ENCODE data around the gene MYO7A. TPM values are rescaled to one million over a fixed set of nuclear protein-coding genes. Genes with fewer than 3 reads are reported as not detected.
A peak's percentile ranks its signal among the peaks of the same experiment; 100 is the strongest.

MYO7A gene
- total RNA-seq, 1 donor from 2014 or later = 0.82 TPM

GRCh38 chr11:77110836-77111235, 17.2 kb upstream of the MYO7A start:
- FAIRE-seq = no peak
- DNase-seq (ENCODE audit: low spot score in 2 of 2) = no peak

GRCh38 chr11:77111277-77111676, 16.8 kb upstream of the MYO7A start:
- DNase-seq (ENCODE audit: low spot score in 2 of 2) (no peak), FAIRE-seq (no peak)

GRCh38 chr11:77111946-77112345, 16.1 kb upstream of the MYO7A start:
- no peak for FAIRE-seq

GRCh38 chr11:77112641-77113381, 15.2 kb upstream of the MYO7A start:
- no peak for DNase-seq (ENCODE audit: low spot score in 2 of 2)
- no peak for FAIRE-seq

More at GRCh38 chr11:77111946-77112345, 16.1 kb upstream of the MYO7A start:
- no peak for DNase-seq (ENCODE audit: low spot score in 2 of 2)

GRCh38 chr11:77113382-77114088, 14.5 kb upstream of the MYO7A start:
- DNase-seq (ENCODE audit: low spot score in 2 of 2) (peak in 1 of 2 donors; percentile 69), FAIRE-seq (no peak)

GRCh38 chr11:77114089-77114463, 14.0 kb upstream of the MYO7A start:
- DNase-seq (ENCODE audit: low spot score in 2 of 2) (no peak), FAIRE-seq (no peak)

- no peak for DNase-seq (ENCODE audit: low spot score in 2 of 2)
- no peak for FAIRE-seq
Measured at GRCh38 chr11:77115181-77115611, 12.8 kb upstream of the MYO7A start.

GRCh38 chr11:77115956-77116355, 12.1 kb upstream of the MYO7A start:
- FAIRE-seq (no peak), DNase-seq (ENCODE audit: low spot score in 2 of 2) (no peak)

GRCh38 chr11:77117492-77117891, 10.6 kb upstream of the MYO7A start:
- DNase-seq (ENCODE audit: low spot score in 2 of 2) = no peak
- FAIRE-seq = no peak

- DNase-seq (ENCODE audit: low spot score in 2 of 2) (no peak), FAIRE-seq (no peak)
Measured at GRCh38 chr11:77118086-77118485, 10.0 kb upstream of the MYO7A start.

GRCh38 chr11:77118971-77119370, 9.1 kb upstream of the MYO7A start:
- FAIRE-seq (no peak), DNase-seq (ENCODE audit: low spot score in 2 of 2) (no peak)

- no peak for FAIRE-seq
Measured at GRCh38 chr11:77119531-77119936, 8.5 kb upstream of the MYO7A start.

GRCh38 chr11:77120571-77120970, 7.5 kb upstream of the MYO7A start:
- DNase-seq (ENCODE audit: low spot score in 2 of 2) = no peak

More at GRCh38 chr11:77119531-77119936, 8.5 kb upstream of the MYO7A start:
- DNase-seq (ENCODE audit: low spot score in 2 of 2) = no peak

GRCh38 chr11:77121096-77121640, 6.9 kb upstream of the MYO7A start:
- DNase-seq (ENCODE audit: low spot score in 2 of 2) = no peak

More at GRCh38 chr11:77120571-77120970, 7.5 kb upstream of the MYO7A start:
- FAIRE-seq = no peak

GRCh38 chr11:77121876-77122575, 6.0 kb upstream of the MYO7A start:
- DNase-seq (ENCODE audit: low spot score in 2 of 2) (no peak), FAIRE-seq (no peak)

More at GRCh38 chr11:77121096-77121640, 6.9 kb upstream of the MYO7A start:
- no peak for FAIRE-seq

- no peak for FAIRE-seq
- DNase-seq (ENCODE audit: low spot score in 2 of 2) = no peak
Measured at GRCh38 chr11:77122576-77123212, 5.4 kb upstream of the MYO7A start.

- no peak for FAIRE-seq
- no peak for DNase-seq (ENCODE audit: low spot score in 2 of 2)
Measured at GRCh38 chr11:77123591-77123990, 4.5 kb upstream of the MYO7A start.

GRCh38 chr11:77124041-77124440, 4.0 kb upstream of the MYO7A start:
- DNase-seq (ENCODE audit: low spot score in 2 of 2) = no peak
- no peak for FAIRE-seq

GRCh38 chr11:77124488-77124887, 3.6 kb upstream of the MYO7A start:
- FAIRE-seq (no peak), DNase-seq (ENCODE audit: low spot score in 2 of 2) (no peak)

- DNase-seq (ENCODE audit: low spot score in 2 of 2) = no peak
Measured at GRCh38 chr11:77125191-77125590, 2.9 kb upstream of the MYO7A start.

More at GRCh38 chr11:77125191-77125590, 2.9 kb upstream of the MYO7A start:
- FAIRE-seq = no peak

Data from frontal cortex (tissue), 4 donors.